NB4 (cell line): ENCODE data around the gene P2RX3.

Experiments used
- DNase-seq: peaks from one replicate; pipeline ENCODE4 v3.0.0; 2010; ENCODE audit warnings: low read depth
- H3K4me3 ChIP-seq: one replicate; pipeline ENCODE4 v1.5.1; 2011; ENCODE audit warnings: mild to moderate bottlenecking, low read depth, low read length, moderate library complexity
- CTCF ChIP-seq: IDR thresholded peaks from one replicate; pipeline ENCODE4 v1.5.1; 2012; ENCODE audit warnings: low read depth, low read length
- MAX ChIP-seq: IDR thresholded peaks from 2 replicates; pipeline ENCODE4 v1.6.1; 2011; ENCODE audit warnings: low read depth, low read length
- MYC ChIP-seq: IDR thresholded peaks from 2 replicates; pipeline ENCODE4 v1.6.1; 2011; ENCODE audit warnings: low read depth, low read length
- POLR2A ChIP-seq: IDR thresholded peaks from 2 replicates; pipeline ENCODE4 v1.6.1; 2011; ENCODE audit warnings: mild to moderate bottlenecking; ENCODE audit not compliant: insufficient read length; ENCODE audit errors: extremely low read depth

The P2RX3 gene

GRCh38 chr11:57342702-57343101 lies 4.5 kb downstream of the P2RX3 start:
- DNase-seq = no peak
- no peak overlapping the region for H3K4me3 ChIP-seq

GRCh38 chr11:57343825-57344224 lies 5.7 kb downstream of the P2RX3 start:
- DNase-seq = no peak
- no peak for TF ChIP-seq MYC
- no peak for TF ChIP-seq MAX
- no peak for TF ChIP-seq CTCF
- no peak for TF ChIP-seq POLR2A
- no peak overlapping the region for H3K4me3 ChIP-seq

More at GRCh38 chr11:57342702-57343101, 4.5 kb downstream of the P2RX3 start:
- TF ChIP-seq CTCF (no peak), POLR2A (no peak), MAX (no peak), MYC (no peak)

- DNase-seq = no peak
- no peak overlapping the region for H3K4me3 ChIP-seq
- TF ChIP-seq MAX (no peak), CTCF (no peak)
These were observed 6.7 kb downstream of the P2RX3 start for GRCh38 chr11:57344826-57345225.

GRCh38 chr11:57345555-57346211 lies 7.5 kb downstream of the P2RX3 start:
- DNase-seq = peak; percentile 78
- no peak overlapping the region for H3K4me3 ChIP-seq
- peak; percentile 73 for TF ChIP-seq CTCF
- TF ChIP-seq POLR2A = no peak
- peak; percentile 96 for TF ChIP-seq MAX
- peak; percentile 90 for TF ChIP-seq MYC

GRCh38 chr11:57347336-57347735 lies 9.2 kb downstream of the P2RX3 start:
- no peak overlapping the region for H3K4me3 ChIP-seq
- no peak for DNase-seq
- TF ChIP-seq MAX (no peak), CTCF (no peak), POLR2A (no peak), MYC (no peak)
